GM19239 (cell line): ENCODE data around the gene CDKN2B-AS1.

Source experiments
- DNase-seq: peaks from one replicate; pipeline ENCODE4 v3.0.0; 2011; ENCODE audit warnings: low spot score; ENCODE audit not compliant: insufficient read length
- FAIRE-seq: peaks from 2 replicates; lab custom pipeline; 2011; peaks lifted over from hg19 to GRCh38; lab: Jason Lieb, UNC

Gene CDKN2B-AS1

DNA sequence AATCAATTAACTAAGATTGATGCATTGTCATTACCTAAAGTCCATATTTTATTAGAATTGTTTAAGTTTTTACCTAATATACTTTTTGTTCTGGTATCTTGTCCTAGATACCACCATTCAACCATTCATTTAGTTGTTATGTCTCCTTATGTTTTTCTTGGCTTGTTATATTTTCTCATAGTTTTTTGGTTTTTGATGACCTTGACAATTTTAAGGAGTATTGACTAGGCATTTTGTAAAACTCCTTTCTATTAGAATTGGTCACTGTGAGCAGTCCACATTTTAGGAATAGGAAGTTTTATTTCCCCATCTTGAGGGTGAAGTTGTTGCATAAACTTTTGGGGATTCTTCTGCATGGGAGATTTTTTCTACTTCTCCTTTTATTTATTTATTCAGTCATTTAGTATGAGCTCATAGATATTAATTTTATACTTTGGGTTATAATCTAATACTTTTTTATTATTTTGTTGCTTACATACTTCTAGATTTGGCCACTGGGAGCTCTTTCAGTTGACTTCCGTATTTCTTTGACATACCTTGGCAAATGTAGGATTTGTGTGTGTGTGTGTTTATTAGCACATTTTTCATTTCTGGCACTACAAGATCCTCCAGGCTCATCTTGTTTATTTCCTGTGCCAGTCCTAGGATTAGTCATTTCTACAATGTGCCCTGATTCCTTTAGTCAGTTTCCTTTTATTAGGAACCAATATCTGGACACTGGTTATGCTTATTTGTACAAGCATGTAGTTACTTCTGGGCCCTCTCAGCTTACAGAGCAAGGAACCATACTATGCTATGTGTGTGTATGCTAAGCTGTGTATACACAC, 149.4 kb downstream of the CDKN2B-AS1 start:
- no peak for FAIRE-seq
- DNase-seq = no peak

DNA sequence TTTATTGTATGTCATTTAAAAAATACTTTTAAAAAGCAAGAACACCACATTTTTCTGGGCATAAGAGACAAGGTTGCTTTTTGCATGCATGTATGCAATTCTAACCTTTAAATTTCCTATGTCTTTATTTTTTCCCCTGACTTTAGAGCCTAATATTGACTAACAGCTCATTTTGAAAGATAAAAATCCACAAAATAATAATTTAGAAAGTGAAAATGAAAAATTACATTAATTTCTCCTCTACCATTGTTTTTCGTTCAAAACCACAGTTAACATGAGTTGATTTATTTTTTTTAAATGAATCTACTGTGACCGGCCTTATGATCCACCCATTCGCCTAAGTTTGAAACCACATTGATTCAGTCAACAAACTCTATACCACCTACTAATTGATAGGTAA, 152.0 kb downstream of the CDKN2B-AS1 start:
- FAIRE-seq (no peak), DNase-seq (no peak)

DNA sequence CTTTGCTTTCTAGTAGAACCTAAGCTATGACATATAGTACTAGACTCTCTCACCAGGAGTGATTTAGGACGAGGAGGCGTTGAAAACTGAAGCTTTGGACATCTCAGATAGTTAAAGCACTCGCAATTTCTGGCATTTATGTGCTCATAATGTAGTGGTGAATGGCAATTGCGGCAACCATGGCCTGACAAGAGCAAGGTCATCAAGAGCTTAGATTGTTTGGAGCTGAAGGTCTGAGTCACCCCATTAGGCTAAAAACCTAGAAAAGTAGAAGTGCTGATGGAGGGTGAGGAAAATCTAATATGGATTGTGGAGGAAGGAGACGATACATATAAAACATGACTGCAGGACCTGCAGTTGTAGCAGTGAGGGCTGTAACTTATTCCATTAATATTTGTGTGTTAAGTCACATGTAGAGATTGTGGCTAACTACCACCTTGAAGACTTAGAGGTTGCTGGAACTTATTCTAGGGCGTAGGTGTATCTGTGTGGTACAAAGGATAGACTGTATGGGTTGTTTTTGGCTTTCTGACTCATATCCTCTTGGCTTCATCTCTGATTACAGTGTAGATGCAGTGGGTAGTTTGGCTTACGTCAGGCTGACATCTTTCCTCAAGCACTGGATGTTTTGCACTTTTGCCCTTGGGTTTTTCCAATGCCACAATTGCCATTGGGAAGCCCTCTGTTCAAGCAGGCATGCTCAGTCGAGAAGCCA, 153.4 kb downstream of the CDKN2B-AS1 start:
- no peak for FAIRE-seq
- DNase-seq = no peak

DNA sequence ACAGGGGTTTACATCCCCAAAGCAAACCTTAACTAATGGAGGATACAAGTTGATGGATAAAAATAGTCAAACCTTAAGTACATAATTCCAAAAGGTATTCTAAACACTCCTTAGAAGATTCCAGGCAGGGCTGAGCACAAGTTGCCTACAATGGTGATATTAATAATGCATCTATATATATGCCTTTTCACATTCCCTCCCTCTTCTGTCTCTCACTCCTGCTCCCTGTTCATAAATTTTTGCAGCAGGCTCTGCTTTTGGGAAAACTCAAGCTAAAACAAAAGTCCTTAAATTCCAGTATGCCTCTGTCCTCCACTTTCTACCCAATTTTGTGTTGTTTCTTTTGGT, 153.9 kb downstream of the CDKN2B-AS1 start:
- FAIRE-seq (no peak), DNase-seq (no peak)

DNA sequence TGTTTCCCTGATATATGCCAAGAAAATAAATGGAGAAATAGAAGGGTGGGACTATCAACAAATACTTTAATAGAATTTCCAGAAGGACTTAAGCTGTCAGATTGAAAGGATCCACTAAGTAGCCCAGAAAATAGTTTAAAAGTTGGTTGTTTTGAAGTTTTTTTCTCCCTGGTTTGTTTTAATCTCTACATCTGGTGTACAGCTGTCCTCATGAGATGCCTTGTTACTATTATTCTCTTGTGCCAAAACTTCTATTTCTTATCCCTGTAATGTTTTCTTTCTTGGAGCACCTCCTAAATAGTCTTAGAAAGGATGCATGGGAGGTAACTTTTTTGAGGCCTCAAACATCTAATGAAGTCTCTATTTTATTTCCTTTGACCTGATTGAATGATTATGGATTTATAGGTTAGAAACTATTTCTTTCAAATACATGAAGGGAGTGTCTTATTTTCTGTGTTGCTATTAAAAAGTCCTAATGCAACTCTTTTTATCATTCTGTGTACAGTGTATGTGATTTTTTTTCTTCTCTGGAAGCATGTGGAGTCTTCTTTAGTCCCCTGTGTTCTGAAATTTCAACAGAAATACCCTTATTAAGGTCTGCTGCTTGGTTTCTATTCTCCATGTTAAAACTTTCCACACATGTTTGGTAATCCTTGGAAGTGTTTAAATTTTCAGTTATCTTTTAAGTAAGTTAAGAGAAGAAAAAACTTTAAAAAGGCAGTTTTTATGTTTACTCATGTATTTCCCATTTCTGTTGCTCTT, 154.5 kb downstream of the CDKN2B-AS1 start:
- FAIRE-seq = no peak

DNA sequence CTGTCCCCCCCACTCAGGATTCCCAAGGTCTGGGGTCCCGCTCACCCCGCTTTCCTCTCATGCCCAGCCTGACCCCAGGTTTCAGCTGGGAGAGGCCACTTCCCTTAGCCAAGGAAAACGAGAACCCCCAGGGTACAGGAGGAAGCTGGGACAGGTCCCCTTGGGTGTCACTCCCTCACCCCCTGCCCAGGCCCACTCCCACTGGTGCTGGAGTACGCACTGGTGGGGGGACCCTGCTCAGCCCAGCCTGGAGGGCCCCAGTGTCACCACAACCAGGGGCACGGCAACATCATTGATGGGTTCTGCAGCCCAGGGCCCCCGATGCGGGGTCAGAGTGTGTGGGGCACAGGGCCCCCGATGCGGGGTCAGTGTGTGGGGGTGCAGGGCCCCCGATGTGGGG, 159.5 kb downstream of the CDKN2B-AS1 start:
- DNase-seq (no peak), FAIRE-seq (no peak)

More for the DNA sequence above, 154.5 kb downstream of the CDKN2B-AS1 start:
- DNase-seq = no peak

DNA sequence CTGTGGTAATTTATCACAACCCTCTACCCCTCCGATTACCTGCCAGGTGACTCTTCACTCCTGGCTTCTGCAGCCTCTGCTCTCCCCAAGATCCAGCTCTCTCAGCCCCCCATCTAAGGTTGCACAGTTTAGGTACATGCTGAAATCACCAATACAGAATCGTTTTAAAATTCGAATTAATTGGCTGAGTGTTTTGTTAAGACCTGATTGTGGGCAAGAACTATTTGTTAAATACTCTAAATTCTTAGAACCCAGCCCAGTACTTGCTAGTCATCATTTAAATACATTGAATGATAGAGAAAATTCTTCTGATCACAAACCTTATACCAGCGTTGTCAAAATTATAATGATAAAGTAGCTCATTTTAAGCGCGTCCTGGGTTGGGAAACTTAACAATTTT, 162.0 kb downstream of the CDKN2B-AS1 start:
- DNase-seq (no peak), FAIRE-seq (no peak)

DNA sequence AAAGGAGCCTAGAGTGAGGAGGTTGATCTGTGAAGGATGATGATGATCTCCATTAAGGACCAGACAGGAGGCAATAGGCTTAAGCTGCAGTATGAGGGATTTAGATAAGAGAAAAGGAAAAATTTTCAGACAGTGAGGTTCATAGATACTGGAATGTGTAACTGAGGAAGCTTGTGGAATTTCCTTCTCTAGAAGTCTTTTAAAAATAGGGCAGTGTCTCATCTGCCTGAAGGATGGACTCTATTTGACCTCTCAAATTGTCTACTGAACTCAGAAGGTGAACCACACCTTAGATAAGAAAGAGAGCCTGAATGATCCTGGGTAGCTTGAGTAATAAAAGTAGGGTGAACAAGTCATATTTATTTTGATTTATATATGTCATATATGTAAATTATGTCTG, 162.7 kb downstream of the CDKN2B-AS1 start:
- DNase-seq = no peak
- no peak for FAIRE-seq

DNA sequence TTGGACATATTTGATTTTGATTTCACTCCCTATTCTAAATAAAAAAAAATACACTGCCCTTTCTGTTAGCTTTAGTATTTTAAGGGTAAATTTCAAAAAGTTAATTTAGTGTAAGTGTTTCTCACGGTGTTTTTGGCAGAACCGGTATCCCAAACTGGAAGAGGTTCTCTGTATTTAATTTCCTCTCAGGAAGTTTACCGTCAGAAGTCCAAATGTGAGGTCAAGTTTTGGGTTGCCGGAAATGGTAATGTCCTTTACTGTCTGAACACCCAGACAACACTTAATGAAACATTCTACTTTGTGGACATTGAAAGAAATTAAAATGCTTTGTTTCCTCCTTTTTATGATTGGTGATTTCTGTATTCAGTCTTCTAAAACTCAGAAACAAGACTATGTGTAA, 163.2 kb downstream of the CDKN2B-AS1 start:
- DNase-seq = no peak
- no peak for FAIRE-seq

DNA sequence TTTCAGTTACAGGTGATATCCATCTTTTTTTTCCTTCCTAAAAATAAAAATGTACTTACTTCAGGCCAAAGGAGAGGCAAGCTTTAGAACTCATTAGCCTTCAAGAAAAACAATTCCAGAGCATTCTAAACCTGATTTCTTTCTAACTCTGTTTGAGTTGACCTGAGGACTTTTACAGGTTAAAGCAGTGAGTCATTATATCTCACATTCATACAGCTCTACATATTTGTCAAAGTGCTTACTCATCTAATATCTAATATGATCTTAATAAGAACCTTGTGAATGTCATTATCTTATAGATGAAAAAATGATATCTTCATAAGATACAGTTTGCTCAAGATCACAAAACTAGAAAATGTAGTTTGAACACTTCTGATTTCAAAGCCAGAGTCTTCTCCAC, 163.7 kb downstream of the CDKN2B-AS1 start:
- no peak for DNase-seq
- FAIRE-seq = no peak

DNA sequence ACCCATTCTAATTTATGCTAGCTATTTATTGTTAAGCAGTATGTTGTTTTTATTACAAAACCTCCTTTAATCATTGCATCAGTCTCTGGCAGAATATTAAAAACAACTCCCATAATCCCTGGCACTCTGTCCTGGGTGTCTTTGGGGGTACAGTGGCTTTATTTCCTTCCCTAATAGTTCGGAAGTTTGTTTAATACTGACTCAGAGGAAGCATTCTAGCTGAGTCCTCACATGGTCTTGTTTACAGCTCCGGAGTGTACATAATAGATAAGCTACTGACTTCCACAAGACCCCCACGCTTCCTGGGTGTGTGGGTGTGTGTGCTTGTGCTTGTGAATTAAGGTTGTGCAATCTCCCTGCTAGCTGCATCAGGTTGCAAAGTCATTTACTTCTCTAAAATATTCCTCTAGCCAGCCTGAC, 164.3 kb downstream of the CDKN2B-AS1 start:
- no peak for DNase-seq
- FAIRE-seq = no peak

DNA sequence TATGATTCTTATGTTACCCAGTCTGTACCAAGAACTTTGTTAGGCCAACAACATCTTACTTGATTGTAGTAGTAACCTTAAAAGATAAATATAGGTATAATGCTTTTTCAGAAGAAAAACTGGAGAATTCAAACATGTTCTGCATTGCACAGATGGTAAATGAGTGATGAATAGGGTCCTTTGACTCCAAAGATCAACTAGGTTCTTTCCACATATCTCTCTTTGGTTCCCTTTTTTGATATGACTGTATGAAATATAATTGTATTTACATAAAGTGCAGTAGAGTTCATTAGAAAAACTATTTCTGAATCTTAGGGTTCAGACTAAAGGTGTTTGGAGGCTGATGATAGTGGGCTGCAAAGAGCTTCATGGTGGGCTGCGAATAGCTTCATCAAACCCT, 165.0 kb downstream of the CDKN2B-AS1 start:
- DNase-seq (no peak), FAIRE-seq (no peak)

DNA sequence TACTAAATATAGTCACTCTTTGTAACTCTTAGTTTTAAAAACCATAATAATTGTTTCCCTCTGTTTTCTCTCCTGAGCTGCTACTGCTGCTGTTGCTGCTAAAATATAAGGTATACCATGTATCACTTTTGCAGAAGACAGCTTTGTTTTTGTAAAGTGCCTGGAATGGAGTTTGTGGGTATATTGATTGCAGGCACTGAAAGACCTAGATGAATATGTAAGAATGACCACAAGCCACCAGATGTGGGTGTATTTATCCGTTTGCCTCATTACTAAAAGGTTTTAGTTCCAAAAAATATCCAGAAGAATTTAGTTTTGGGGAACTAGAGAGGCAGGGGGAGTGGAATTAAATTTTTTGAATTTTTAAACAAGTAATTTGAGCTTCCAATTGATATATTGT, 165.6 kb downstream of the CDKN2B-AS1 start:
- FAIRE-seq (no peak), DNase-seq (no peak)

DNA sequence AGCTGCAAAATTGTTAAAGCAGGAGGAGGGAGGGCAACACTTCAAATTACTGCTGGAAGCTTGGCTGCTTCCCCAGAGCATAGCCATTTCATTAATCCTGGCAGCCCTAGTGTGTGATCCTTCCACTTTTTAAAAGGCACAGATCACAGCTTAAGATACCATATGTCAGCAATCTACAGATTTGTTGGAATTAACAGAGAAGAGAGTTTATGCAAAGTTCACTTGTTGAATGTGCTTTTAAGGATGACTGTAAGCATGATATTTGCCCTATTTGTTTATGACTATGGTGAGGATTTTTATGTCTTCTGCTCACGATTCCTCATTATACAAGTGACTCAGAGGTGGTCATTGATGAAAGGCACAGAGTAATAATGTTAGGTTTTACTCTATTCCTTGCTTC, 170.6 kb downstream of the CDKN2B-AS1 start:
- DNase-seq (no peak), FAIRE-seq (no peak)

DNA sequence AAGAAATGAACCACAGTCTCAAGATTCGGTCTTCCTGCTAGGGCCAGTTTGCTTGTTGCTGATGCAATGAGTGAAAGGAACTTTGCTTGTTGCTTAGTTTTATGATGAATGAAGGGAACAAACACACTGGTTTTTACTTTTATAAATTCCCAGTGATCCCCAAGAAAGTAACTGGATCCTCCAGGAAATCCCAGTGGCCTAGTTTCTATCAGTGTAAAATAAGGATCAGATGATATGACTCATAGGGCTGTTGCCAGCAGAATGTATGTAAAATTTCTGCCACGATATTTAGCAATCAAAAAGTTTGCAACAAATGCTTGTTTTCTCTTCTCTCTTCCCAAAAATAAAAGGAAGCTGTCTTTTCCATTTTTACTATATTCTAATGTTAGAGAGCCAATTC, 174.7 kb downstream of the CDKN2B-AS1 start:
- no peak for DNase-seq
- FAIRE-seq = no peak

DNA sequence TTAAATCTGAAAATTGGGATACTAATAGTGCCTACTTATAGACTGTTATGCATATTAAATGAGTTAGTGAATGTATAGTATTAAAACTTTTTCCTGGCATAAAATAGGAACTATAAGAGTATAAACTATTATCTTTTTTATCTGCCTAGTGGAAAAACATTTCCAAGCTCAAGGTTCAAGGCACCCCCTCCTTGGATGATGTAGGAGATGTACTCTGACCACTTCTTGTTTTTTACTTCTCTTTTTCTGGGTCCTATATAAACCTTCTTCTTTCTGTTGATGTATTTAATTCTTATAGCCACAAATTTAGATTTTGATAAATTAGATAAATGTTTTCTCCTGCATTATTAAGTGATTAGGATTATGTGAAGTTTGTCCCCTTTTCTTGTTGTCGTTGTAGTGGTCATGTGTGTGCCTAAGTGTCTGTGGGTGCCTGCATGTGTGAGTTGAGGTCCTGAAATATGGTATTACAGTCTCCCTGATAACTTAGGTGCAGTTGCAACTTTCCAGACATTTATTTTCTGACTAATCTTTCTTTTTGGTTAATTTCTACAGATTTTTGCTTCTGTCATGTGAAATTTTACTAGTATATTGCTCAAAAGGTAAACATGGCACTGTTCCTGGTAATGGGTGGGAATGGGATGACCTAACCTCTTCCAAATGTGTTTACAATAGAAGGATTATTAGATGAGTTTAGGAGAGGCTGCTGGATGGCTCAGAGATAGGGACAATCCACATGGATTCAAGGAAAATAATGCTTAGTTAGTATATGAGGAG, 175.3 kb downstream of the CDKN2B-AS1 start:
- FAIRE-seq (no peak), DNase-seq (no peak)
